Measurements from ENCODE around the gene KIAA1614.

DNA sequence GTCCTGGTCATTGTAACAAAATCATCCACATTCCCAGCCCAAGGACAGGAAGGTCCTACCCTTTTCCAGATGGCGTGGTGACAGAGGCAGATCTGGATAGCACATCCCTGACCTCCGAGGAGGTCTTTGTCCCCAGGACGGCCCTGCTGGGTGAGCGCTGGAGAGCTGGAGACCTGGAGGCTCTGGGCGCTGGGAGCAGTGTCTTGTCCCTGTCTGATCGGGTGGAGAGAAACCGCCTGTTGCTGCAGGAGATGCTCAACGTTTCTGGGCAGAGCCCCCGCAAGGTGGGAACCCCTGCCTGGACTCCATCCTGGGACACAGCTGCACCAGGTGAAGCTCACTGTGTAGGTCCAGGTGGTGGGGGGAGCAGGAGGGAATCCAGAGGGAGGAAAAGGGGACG, 4.1 kb downstream of the KIAA1614 start:
- TF ChIP-seq CTCF (conservative IDR thresholded peaks at IDR 0.05; ENCODE audit: low read length), result no peak
- no peak for TF ChIP-seq EZH2phosphoT487 (IDR thresholded peaks at IDR 0.05; ENCODE audit: borderline replicate concordance, low read depth, low read length)
